Activated CD4-positive, alpha-beta T cell treated with anti-CD3 and anti-CD28 coated beads, Interleukin-2, Interleukin-6, amounts not matched to agents 100 ng/mL and 50 ng/mL, durations not matched to agents 16 hours and 8 hours (primary cell): ENCODE results near the gene HPCAL1.

Experiments
- DNase-seq: peaks from one replicate; pipeline ENCODE4 v3.0.0-alpha.2; 2020

Gene HPCAL1

GRCh38 chr2:10372203-10372861 is 69.6 kb downstream of the HPCAL1 start:
- no peak for DNase-seq

- no peak for DNase-seq
These were observed 70.1 kb downstream of the HPCAL1 start for GRCh38 chr2:10372862-10373240.

- no peak for DNase-seq
These were observed 71.2 kb downstream of the HPCAL1 start for GRCh38 chr2:10373931-10374330.

GRCh38 chr2:10374362-10374943 is 71.7 kb downstream of the HPCAL1 start:
- no peak for DNase-seq

GRCh38 chr2:10375570-10376281 is 73.0 kb downstream of the HPCAL1 start:
- no peak for DNase-seq

GRCh38 chr2:10377052-10377746 is 74.5 kb downstream of the HPCAL1 start:
- no peak for DNase-seq

- no peak for DNase-seq
These were observed 75.0 kb downstream of the HPCAL1 start for GRCh38 chr2:10377747-10378085.

- peak; percentile 15 for DNase-seq
These were observed 75.5 kb downstream of the HPCAL1 start for GRCh38 chr2:10378189-10378588.

- no peak for DNase-seq
These were observed 77.6 kb downstream of the HPCAL1 start for GRCh38 chr2:10380048-10380926.

- DNase-seq: no peak
These were observed 79.3 kb downstream of the HPCAL1 start for GRCh38 chr2:10381997-10382353.

GRCh38 chr2:10382354-10383061 is 79.8 kb downstream of the HPCAL1 start:
- peak; percentile 58 for DNase-seq

- DNase-seq: no peak
These were observed 81.4 kb downstream of the HPCAL1 start for GRCh38 chr2:10383960-10384734.

GRCh38 chr2:10385501-10385900 is 82.8 kb downstream of the HPCAL1 start:
- no peak for DNase-seq

- no peak for DNase-seq
These were observed 83.4 kb downstream of the HPCAL1 start for GRCh38 chr2:10385933-10386773.

GRCh38 chr2:10387033-10387432 is 84.3 kb downstream of the HPCAL1 start:
- no peak for DNase-seq

- DNase-seq: no peak
These were observed 86.4 kb downstream of the HPCAL1 start for GRCh38 chr2:10388954-10389560.

- no peak for DNase-seq
These were observed 86.9 kb downstream of the HPCAL1 start for GRCh38 chr2:10389573-10389972.

GRCh38 chr2:10390369-10390801 is 87.7 kb downstream of the HPCAL1 start:
- no peak for DNase-seq

GRCh38 chr2:10392100-10392499 is 89.4 kb downstream of the HPCAL1 start:
- no peak for DNase-seq

- DNase-seq: no peak
These were observed 89.8 kb downstream of the HPCAL1 start for GRCh38 chr2:10392548-10392947.
